ENCODE results near the gene TAS2R50.

Gene TAS2R50

DNA sequence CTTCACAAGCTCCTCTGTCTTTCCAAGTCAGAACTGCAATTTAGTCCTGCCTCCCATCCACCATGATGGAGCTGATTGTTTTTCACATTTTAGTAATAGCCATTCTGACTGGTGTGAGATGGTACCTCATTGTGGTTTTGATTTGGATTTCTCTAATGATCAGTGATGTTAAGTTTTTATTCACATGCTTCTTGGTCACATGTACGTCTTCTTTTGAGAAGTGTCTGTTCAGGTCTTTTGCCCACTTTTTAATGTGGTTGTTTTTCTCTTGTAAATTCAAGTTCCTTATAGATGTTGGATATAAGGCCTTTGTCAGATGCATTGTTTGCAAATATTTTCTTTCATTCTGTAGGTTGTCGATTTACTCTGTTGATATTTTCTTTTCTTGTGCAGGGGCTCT, 43.5 kb downstream of the TAS2R50 start:
- no peak for DNase-seq

GRCh38 chr12:10941916-10942607, 44.6 kb downstream of the TAS2R50 start:
- no peak for DNase-seq

- no peak for DNase-seq
These were observed 45.3 kb downstream of the TAS2R50 start for GRCh38 chr12:10941369-10941768.

DNA sequence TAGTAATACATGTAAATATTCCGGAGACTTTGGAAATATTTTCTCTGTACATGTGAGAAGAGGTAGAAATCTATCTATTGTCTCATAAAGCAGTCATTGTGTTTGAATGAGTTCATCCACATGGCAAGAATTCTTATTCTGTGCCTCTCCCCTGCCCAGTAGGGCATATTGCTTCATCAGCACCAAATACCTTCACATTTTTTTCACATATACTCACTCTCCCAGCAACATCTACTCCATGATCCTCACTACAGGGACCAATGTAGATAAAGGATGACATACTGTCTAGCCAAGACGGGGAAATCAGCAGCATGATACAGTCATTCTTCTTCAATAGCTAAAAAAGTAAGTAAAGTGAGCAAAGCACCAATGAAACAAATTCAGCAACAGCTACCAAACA, 46.3 kb downstream of the TAS2R50 start:
- DNase-seq: no peak

- DNase-seq: no peak
These were observed 47.5 kb downstream of the TAS2R50 start, which contains the start of gene TAS2R14 for GRCh38 chr12:10939163-10939562. TSS of gene TAS2R14 (minus strand) at chr12:10939263. CDS start at chr12:10939207, 56 bp downstream.

DNA sequence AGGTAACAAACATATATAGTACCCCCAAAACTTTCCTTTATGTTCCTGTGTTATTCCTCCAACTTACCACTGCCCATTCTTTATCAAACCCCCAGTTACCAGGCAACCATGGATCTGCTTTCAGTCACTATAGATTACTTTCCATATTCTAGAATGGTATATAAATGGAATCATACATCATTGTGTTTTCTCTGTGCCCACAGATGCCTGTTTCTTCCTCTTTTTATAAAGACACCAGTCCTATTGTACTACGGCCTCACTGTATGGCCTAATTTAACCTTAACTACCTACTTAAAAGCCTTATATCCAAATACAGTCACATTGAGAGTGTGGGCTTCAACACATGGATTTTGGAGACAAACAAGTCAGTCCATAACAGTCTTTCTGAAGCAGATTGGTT, 50.2 kb downstream of the TAS2R50 start:
- no peak for DNase-seq

Data from NCI-H774 (cell line).